ENCODE measurements around the gene SMIM30. TPM values are rescaled to one million over a fixed set of nuclear protein-coding genes. Genes with fewer than 3 reads are reported as not detected.

SMIM30 gene
- total and polyA plus RNA-seq, 10 of the 15 experiments (the other 5 are each of a cell fraction or from before 2014, with no cell fraction given) = 42.2 to 258 (median 96.9) TPM

- ATAC-seq (no peak), FAIRE-seq (no peak), DNase-seq (ENCODE audit: low read depth, low spot score) (no peak)
- Histone ChIP-seq H3K79me2 (ENCODE audit: control insufficient read depth, insufficient read depth, low read length) (no peaks in the 10 kb centered on the region), H2AFZ (ENCODE audit: control insufficient read depth, low read depth, low read length) (no peak overlapping the region), H4K20me1 (ENCODE audit: control insufficient read depth, insufficient read depth) (no peaks in the 10 kb centered on the region), H3K27ac (ENCODE audit: control insufficient read depth, insufficient read depth) (no peak overlapping the region), H3K36me3 (ENCODE audit: control insufficient read depth in 2 of 2, insufficient read depth in 2 of 2, low read length in 1 of 2) (no peaks in the 10 kb centered on the region), H3K4me1 (ENCODE audit: control insufficient read depth, insufficient read depth, low read length) (no peaks in the 10 kb centered on the region), H3K4me3 (no peak overlapping the region), H3K9me3 (replicated peaks; ENCODE audit: control insufficient read depth, insufficient read depth, low read length) (no peaks in the 10 kb centered on the region), H3K4me2 (ENCODE audit: control insufficient read depth, insufficient read depth) (no peak overlapping the region), H3K9ac (ENCODE audit: control insufficient read depth, insufficient read depth, low read length) (no peak overlapping the region), H3K27me3 (replicated peaks in 1 of 2; ENCODE audit: control insufficient read depth in 2 of 2, insufficient read depth in 2 of 2, low read length in 1 of 2) (no peaks in the 10 kb centered on the region; a peak in 1 of 4 replicates)
- ChIA-PET SMC1A (ENCODE audit: uncharacterized antibody, unreplicated experiment) (interaction anchor here (1.6 kb wide), 1 partner anchor 18 kb away, joined by 4 read pairs; no protein-coding TSS in a partner anchor), RAD21 (ENCODE audit: unreplicated experiment) (no interaction called here), POLR2A (no interaction called here), CTCF (interaction anchor here (2.8 kb wide), 1 partner anchor 28 kb away, joined by 13 read pairs; no protein-coding TSS in a partner anchor)
- TF ChIP-seq EED (IDR thresholded peaks at IDR 0.05; ENCODE audit: low read depth) = no peak
- TF ChIP-seq MEF2A (IDR thresholded peaks at IDR 0.05; ENCODE audit: insufficient read depth, low read depth, low read length) = no peak
- no peak for TF ChIP-seq CUX1 (IDR thresholded peaks at IDR 0.05; ENCODE audit: insufficient replicate concordance, low read depth, low read length)
- TF ChIP-seq NFXL1 (IDR thresholded peaks at IDR 0.05; ENCODE audit: borderline replicate concordance) = no peak
- no peak for TF ChIP-seq NR2C2 (IDR thresholded peaks at IDR 0.05; ENCODE audit: borderline replicate concordance, control insufficient read depth, insufficient read length, low read depth)
- no peak for TF ChIP-seq SMC3 (IDR thresholded peaks at IDR 0.05; ENCODE audit: borderline replicate concordance, low read length)
- TF ChIP-seq SUPT20H (IDR thresholded peaks at IDR 0.05; ENCODE audit: borderline replicate concordance, control insufficient read depth, low read depth, low read length) = no peak
- 16% methylated on average over 2 of the region's 2 CpGs for WGBS (ENCODE audit: insufficient coverage, insufficient replicate concordance, low lambda C conversion rate, missing lambda C conversion rate)
- in situ Hi-C loops (cut with MboI) = no loop called here
- no TSS peak for BruUV-seq (replicated peaks)
- intact Hi-C loops (cut with micrococcal nuclease; ENCODE audit: unreplicated experiment) = no loop called here
Observed at GRCh38 chr7:113131367-113131766, 13.0 kb upstream of the SMIM30 start.
